HG03097 (cell line): Measurements from ENCODE around the gene STPG4.

ENCODE experiments used
- ATAC-seq: cut with Tn5 transposase; IDR thresholded peaks from one replicate; pipeline ENCODE4 v1.9.1; 2021; ENCODE audit not compliant: unreplicated experiment, low FRiP score

Gene STPG4

GRCh38 chr2:47093626-47094025 lies 61.5 kb downstream of the STPG4 start:
- no peak for ATAC-seq

GRCh38 chr2:47092465-47092864 lies 62.6 kb downstream of the STPG4 start:
- no peak for ATAC-seq

- no peak for ATAC-seq
Measured at GRCh38 chr2:47091118-47091517, 64.0 kb downstream of the STPG4 start.

- no peak for ATAC-seq
Measured at GRCh38 chr2:47089083-47089464, 66.0 kb downstream of the STPG4 start.

GRCh38 chr2:47088371-47089082 lies 66.6 kb downstream of the STPG4 start:
- ATAC-seq: no peak

- ATAC-seq: no peak
Measured at GRCh38 chr2:47087051-47087450, 68.1 kb downstream of the STPG4 start.

- no peak for ATAC-seq
Measured at GRCh38 chr2:47086571-47086970, 68.5 kb downstream of the STPG4 start.

- ATAC-seq: no peak
Measured at GRCh38 chr2:47086054-47086471, 69.0 kb downstream of the STPG4 start.

GRCh38 chr2:47083886-47084687 lies 71.0 kb downstream of the STPG4 start:
- ATAC-seq: no peak

- no peak for ATAC-seq
Measured at GRCh38 chr2:47083485-47083884, 71.6 kb downstream of the STPG4 start.

- no peak for ATAC-seq
Measured at GRCh38 chr2:47083005-47083404, 72.1 kb downstream of the STPG4 start.

GRCh38 chr2:47080888-47081301 lies 74.2 kb downstream of the STPG4 start:
- ATAC-seq: no peak

- no peak for ATAC-seq
Measured at GRCh38 chr2:47079515-47080412, 75.3 kb downstream of the STPG4 start.

- ATAC-seq: no peak
Measured at GRCh38 chr2:47078541-47079482, 76.3 kb downstream of the STPG4 start.

GRCh38 chr2:47077442-47078117 lies 77.5 kb downstream of the STPG4 start:
- no peak for ATAC-seq

- ATAC-seq: no peak
Measured at GRCh38 chr2:47076586-47077441, 78.3 kb downstream of the STPG4 start.

GRCh38 chr2:47076126-47076506 lies 79.0 kb downstream of the STPG4 start:
- ATAC-seq: no peak

GRCh38 chr2:47075361-47076125 lies 79.6 kb downstream of the STPG4 start:
- ATAC-seq: no peak
